Stimulated activated naive CD8-positive, alpha-beta T cell treated with anti-CD3 and anti-CD28 coated beads, Interleukin-15, amount 100 ng/mL, for 72 hours (primary cell): ENCODE measurements around the gene PIK3R5.
A peak's percentile ranks its signal among the peaks of the same experiment; 100 is the strongest.

Experiments
- ATAC-seq: fragments of 150-1000 bp; cut with Tn5 transposase; 2 replicates; pipeline ENCODE4 v1.10.0; 2021; ENCODE audit warnings: mild to moderate bottlenecking, moderate library complexity
- DNase-seq, 2 donors: peaks; one replicate each; pipeline ENCODE4 v3.0.0; 2021 to 2022
- H3K27ac Mint-ChIP-seq, 2 donors: one replicate each; pipeline ENCODE4 v1.8.0; 2022; ENCODE audit warnings: mild to moderate bottlenecking in 2 of 2, mixed read lengths in 2 of 2, moderate library complexity in 2 of 2
- H3K27me3 Mint-ChIP-seq: one replicate; pipeline ENCODE4 v1.8.0; 2022; ENCODE audit warnings: mixed read lengths
- H3K4me1 Mint-ChIP-seq: one replicate; pipeline ENCODE4 v1.8.0; 2022; ENCODE audit warnings: mild to moderate bottlenecking, mixed read lengths
- H3K4me3 Mint-ChIP-seq, 2 donors: one replicate each; pipeline ENCODE4 v1.8.0; 2022; ENCODE audit warnings: mild to moderate bottlenecking in 2 of 2, mixed read lengths in 2 of 2, moderate library complexity in 1 of 2
- H3K9me3 Mint-ChIP-seq, 2 donors: one replicate each; pipeline ENCODE4 v1.8.0; 2022; ENCODE audit warnings: mixed read lengths in 2 of 2

The PIK3R5 gene

GRCh38 chr17:8875957-8876356, 89.5 kb downstream of the PIK3R5 start:
- H3K4me3 Mint-ChIP-seq, result no peak overlapping the region
- DNase-seq, result no peak
- peaks cover 35% of the 10 kb centered on the region for H3K4me1 Mint-ChIP-seq
- no peaks in the 10 kb centered on the region for H3K27me3 Mint-ChIP-seq
- peak overlapping the region in 1 of 2 donors; percentile 27 for H3K27ac Mint-ChIP-seq
- H3K9me3 Mint-ChIP-seq, result no peaks in the 10 kb centered on the region
- no peak for ATAC-seq

GRCh38 chr17:8875436-8875835, 90.1 kb downstream of the PIK3R5 start:
- Mint-ChIP-seq H3K9me3 (no peaks in the 10 kb centered on the region), H3K4me3 (no peak overlapping the region), H3K27me3 (no peaks in the 10 kb centered on the region), H3K27ac (no peak overlapping the region), H3K4me1 (peaks cover 35% of the 10 kb centered on the region)
- ATAC-seq, result no peak
- DNase-seq, result no peak

GRCh38 chr17:8873801-8874715, 91.4 kb downstream of the PIK3R5 start:
- peaks cover 35% of the 10 kb centered on the region for H3K4me1 Mint-ChIP-seq
- H3K27ac Mint-ChIP-seq, result peak overlapping the region in 1 of 2 donors; percentile 64
- no peaks in the 10 kb centered on the region for H3K27me3 Mint-ChIP-seq

GRCh38 chr17:8872705-8873435, 92.6 kb downstream of the PIK3R5 start:
- Mint-ChIP-seq H3K4me1 (peaks cover 42% of the 10 kb centered on the region), H3K27me3 (no peaks in the 10 kb centered on the region), H3K27ac (peak overlapping the region in 1 of 2 donors; percentile 68), H3K9me3 (no peaks in the 10 kb centered on the region), H3K4me3 (no peak overlapping the region)
- no peak for DNase-seq
- ATAC-seq, result no peak

More at GRCh38 chr17:8873801-8874715, 91.4 kb downstream of the PIK3R5 start:
- H3K9me3 Mint-ChIP-seq, result no peaks in the 10 kb centered on the region
- H3K4me3 Mint-ChIP-seq, result no peak overlapping the region
- DNase-seq, result no peak
- peak; percentile 40 for ATAC-seq

- DNase-seq (no peak), ATAC-seq (no peak)
- Mint-ChIP-seq H3K9me3 (no peaks in the 10 kb centered on the region), H3K27me3 (no peaks in the 10 kb centered on the region), H3K27ac (no peak overlapping the region), H3K4me1 (peaks cover 49% of the 10 kb centered on the region), H3K4me3 (no peak overlapping the region)
Observed at GRCh38 chr17:8872036-8872704, 93.3 kb downstream of the PIK3R5 start.

GRCh38 chr17:8871081-8871581, 94.4 kb downstream of the PIK3R5 start:
- Mint-ChIP-seq H3K27ac (no peak overlapping the region), H3K9me3 (no peaks in the 10 kb centered on the region), H3K4me3 (no peak overlapping the region), H3K27me3 (no peaks in the 10 kb centered on the region), H3K4me1 (peaks cover 59% of the 10 kb centered on the region)
- ATAC-seq (no peak), DNase-seq (no peak)

- Mint-ChIP-seq H3K9me3 (no peaks in the 10 kb centered on the region), H3K4me1 (peaks cover 59% of the 10 kb centered on the region), H3K27me3 (no peaks in the 10 kb centered on the region), H3K27ac (peak overlapping the region in 1 of 2 donors; percentile 38), H3K4me3 (no peak overlapping the region)
- ATAC-seq, result no peak
- no peak for DNase-seq
Observed at GRCh38 chr17:8870406-8871040, 95.0 kb downstream of the PIK3R5 start.

- ATAC-seq, result no peak
- DNase-seq, result no peak
- H3K4me3 Mint-ChIP-seq, result no peak overlapping the region
- H3K4me1 Mint-ChIP-seq, result peaks cover 47% of the 10 kb centered on the region
- H3K27me3 Mint-ChIP-seq, result no peaks in the 10 kb centered on the region
- no peak overlapping the region for H3K27ac Mint-ChIP-seq
- H3K9me3 Mint-ChIP-seq, result no peaks in the 10 kb centered on the region
Observed at GRCh38 chr17:8869114-8869815, 96.2 kb downstream of the PIK3R5 start.

- Mint-ChIP-seq H3K9me3 (no peaks in the 10 kb centered on the region), H3K27me3 (no peaks in the 10 kb centered on the region), H3K27ac (no peak overlapping the region), H3K4me1 (peaks cover 40% of the 10 kb centered on the region), H3K4me3 (no peak overlapping the region)
- peak; percentile 67 for ATAC-seq
- no peak for DNase-seq
Observed at GRCh38 chr17:8868529-8868951, 97.0 kb downstream of the PIK3R5 start.

GRCh38 chr17:8868092-8868491, 97.4 kb downstream of the PIK3R5 start:
- no peak for DNase-seq
- peak overlapping the region; percentile 59 to 77 for H3K4me3 Mint-ChIP-seq

GRCh38 chr17:8867361-8867981, 98.0 kb downstream of the PIK3R5 start, which contains the start of gene PIK3R6:
Gene PIK3R6 (minus strand): TSS chr17:8867674. CDS start chr17:8849794, 17,880 bp downstream.
- DNase-seq (no peak), ATAC-seq (peak; percentile 47)
- no peaks in the 10 kb centered on the region for H3K27me3 Mint-ChIP-seq
- H3K27ac Mint-ChIP-seq, result peak within 1 kb of the TSS; percentile 83 to 94
- H3K4me3 Mint-ChIP-seq, result peak within 1 kb of the TSS; percentile 59 to 77
- no peaks in the 10 kb centered on the region for H3K9me3 Mint-ChIP-seq
- H3K4me1 Mint-ChIP-seq, result peaks cover 33% of the 10 kb centered on the region

More at GRCh38 chr17:8868092-8868491, 97.4 kb downstream of the PIK3R5 start:
- no peak for ATAC-seq
- Mint-ChIP-seq H3K27me3 (no peaks in the 10 kb centered on the region), H3K4me1 (peaks cover 35% of the 10 kb centered on the region), H3K27ac (peak overlapping the region in 1 of 2 donors; percentile 20), H3K9me3 (no peaks in the 10 kb centered on the region)

- ATAC-seq (no peak), DNase-seq (no peak)
- Mint-ChIP-seq H3K4me3 (no peak overlapping the region), H3K4me1 (peaks cover 45% of the 10 kb centered on the region), H3K27me3 (no peaks in the 10 kb centered on the region), H3K27ac (no peak overlapping the region), H3K9me3 (no peaks in the 10 kb centered on the region)
Observed at GRCh38 chr17:8865811-8866210, 99.7 kb downstream of the PIK3R5 start.

GRCh38 chr17:8865385-8865784, 100.1 kb downstream of the PIK3R5 start:
- Mint-ChIP-seq H3K27me3 (no peaks in the 10 kb centered on the region), H3K4me3 (no peak overlapping the region), H3K9me3 (no peaks in the 10 kb centered on the region), H3K27ac (no peak overlapping the region), H3K4me1 (peaks cover 47% of the 10 kb centered on the region)
- no peak for ATAC-seq
- DNase-seq, result no peak
